ENCODE measurements around the gene PNCK.
"Not testable (repeated sequence)": the region's sequence is repeated elsewhere in the genome, so short reads cannot be mapped to it uniquely, and the experiment has no call there.

The PNCK gene

GRCh38 chrX:153684467-153685155 is 11.0 kb upstream of the PNCK start:
- in situ Hi-C loops (cut with MboI; ENCODE audit: low sequenced_read_pairs, unreplicated experiment), result no loop called here
- no peak for DNase-seq (ENCODE audit: low spot score)
- TF ChIP-seq, protein P1, sequence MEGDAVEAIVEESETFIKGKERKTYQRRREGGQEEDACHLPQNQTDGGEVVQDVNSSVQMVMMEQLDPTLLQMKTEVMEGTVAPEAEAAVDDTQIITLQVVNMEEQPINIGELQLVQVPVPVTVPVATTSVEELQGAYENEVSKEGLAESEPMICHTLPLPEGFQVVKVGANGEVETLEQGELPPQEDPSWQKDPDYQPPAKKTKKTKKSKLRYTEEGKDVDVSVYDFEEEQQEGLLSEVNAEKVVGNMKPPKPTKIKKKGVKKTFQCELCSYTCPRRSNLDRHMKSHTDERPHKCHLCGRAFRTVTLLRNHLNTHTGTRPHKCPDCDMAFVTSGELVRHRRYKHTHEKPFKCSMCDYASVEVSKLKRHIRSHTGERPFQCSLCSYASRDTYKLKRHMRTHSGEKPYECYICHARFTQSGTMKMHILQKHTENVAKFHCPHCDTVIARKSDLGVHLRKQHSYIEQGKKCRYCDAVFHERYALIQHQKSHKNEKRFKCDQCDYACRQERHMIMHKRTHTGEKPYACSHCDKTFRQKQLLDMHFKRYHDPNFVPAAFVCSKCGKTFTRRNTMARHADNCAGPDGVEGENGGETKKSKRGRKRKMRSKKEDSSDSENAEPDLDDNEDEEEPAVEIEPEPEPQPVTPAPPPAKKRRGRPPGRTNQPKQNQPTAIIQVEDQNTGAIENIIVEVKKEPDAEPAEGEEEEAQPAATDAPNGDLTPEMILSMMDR (IDR thresholded peaks at IDR 0.05; ENCODE audit: borderline replicate concordance, control extremely low read depth, extremely low read depth, insufficient read depth, missing control alignments), result no peak

GRCh38 chrX:153683486-153683885 is 9.9 kb upstream of the PNCK start:
- in situ Hi-C loops (cut with MboI; ENCODE audit: low sequenced_read_pairs, unreplicated experiment); DNase-seq (ENCODE audit: low spot score): not testable (repeated sequence)

- TF ChIP-seq, protein P1 (IDR thresholded peaks at IDR 0.05; ENCODE audit: borderline replicate concordance, control extremely low read depth, extremely low read depth, insufficient read depth, missing control alignments), result no peak
- in situ Hi-C loops (cut with MboI; ENCODE audit: low sequenced_read_pairs, unreplicated experiment), result no loop called here
These were observed 7.6 kb upstream of the PNCK start for GRCh38 chrX:153681175-153681574.

GRCh38 chrX:153674219-153674851 is 722 bp upstream of the PNCK start:
- TF ChIP-seq, protein P1 (IDR thresholded peaks at IDR 0.05; ENCODE audit: borderline replicate concordance, control extremely low read depth, extremely low read depth, insufficient read depth, missing control alignments), result no peak
- DNase-seq (ENCODE audit: low spot score), result no peak
- in situ Hi-C loops (cut with MboI; ENCODE audit: low sequenced_read_pairs, unreplicated experiment), result loop anchor here (25.0 kb wide), 1 partner anchor 712 kb away; no protein-coding TSS in a partner anchor

More at GRCh38 chrX:153681175-153681574, 7.6 kb upstream of the PNCK start:
- DNase-seq (ENCODE audit: low spot score), result no peak

- TF ChIP-seq, protein P1 (IDR thresholded peaks at IDR 0.05; ENCODE audit: borderline replicate concordance, control extremely low read depth, extremely low read depth, insufficient read depth, missing control alignments), result no peak
- in situ Hi-C loops (cut with MboI; ENCODE audit: low sequenced_read_pairs, unreplicated experiment), result loop anchor here (25.0 kb wide), 1 partner anchor 710 kb away; no protein-coding TSS in a partner anchor
These were observed 834 bp downstream of the PNCK start for GRCh38 chrX:153672531-153673427.

DNA sequence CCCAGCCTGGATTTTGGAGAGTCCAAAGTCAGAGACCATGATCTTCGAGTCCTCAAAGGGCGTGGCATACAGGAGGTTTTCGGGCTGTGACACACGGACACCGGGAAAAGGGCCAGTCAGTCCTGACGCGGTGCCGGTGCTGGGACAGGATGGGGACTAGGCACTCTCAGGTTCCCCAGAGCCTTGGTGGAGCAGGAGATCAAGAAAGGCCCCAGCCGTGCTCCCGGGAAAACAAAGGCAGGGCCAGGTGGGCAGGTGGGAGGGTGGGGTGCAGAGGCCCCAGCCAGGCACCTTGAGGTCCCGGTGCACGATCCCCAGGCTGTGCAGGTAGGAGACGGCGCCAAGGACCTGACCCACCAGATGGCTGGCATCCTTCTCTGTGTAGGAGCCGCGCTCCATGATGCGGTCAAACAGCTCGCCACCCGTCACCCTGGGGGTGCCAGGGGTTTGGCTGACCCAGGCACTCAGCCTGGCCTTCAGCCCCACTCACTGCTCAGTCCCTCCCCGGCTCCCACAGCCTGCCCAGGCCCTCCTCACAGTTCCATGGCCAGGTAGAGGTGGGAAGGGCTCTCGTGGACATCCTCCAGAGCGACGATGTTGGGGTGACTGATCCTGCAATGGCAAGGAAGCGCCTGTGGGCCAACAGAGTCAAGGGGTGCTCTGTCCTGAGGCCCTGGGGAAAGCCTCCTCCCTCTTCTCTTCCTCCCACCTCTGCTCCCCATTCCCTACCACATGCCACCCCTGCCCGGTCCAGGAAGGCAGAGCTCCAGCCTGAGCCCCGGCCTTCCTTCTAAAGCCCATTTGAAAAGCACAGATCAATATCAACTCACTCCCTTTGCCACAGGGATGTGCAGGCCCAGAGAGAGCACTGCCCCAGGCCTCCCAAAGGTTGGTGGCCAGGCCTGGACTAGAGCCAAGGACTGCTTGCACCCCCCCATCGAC is 1.8 kb downstream of the PNCK start:
- no peak for DNase-seq (ENCODE audit: low spot score)
- in situ Hi-C loops (cut with MboI; ENCODE audit: low sequenced_read_pairs, unreplicated experiment), result loop anchor here (25.0 kb wide), 1 partner anchor 710 kb away; no protein-coding TSS in a partner anchor
- TF ChIP-seq, protein P1 (IDR thresholded peaks at IDR 0.05; ENCODE audit: borderline replicate concordance, control extremely low read depth, extremely low read depth, insufficient read depth, missing control alignments), result no peak

More at GRCh38 chrX:153672531-153673427, 834 bp downstream of the PNCK start:
- DNase-seq (ENCODE audit: low spot score), result no peak

Data from GM13976 (cell line).